Duodenal mucosa (tissue), 2 donors: ENCODE measurements around the gene POGLUT2.
A peak's percentile ranks its signal among the peaks of the same experiment; 100 is the strongest.

ENCODE experiments used
- H3K27ac ChIP-seq: one replicate; pipeline ENCODE4 v1.7.0; 2013; ENCODE audit warnings: low read depth, low read length
- H3K27me3 ChIP-seq, 2 donors: one replicate each; pipeline ENCODE4 v1.7.0; 2013; ENCODE audit warnings: low read length in 2 of 2, control low read depth in 1 of 2; ENCODE audit not compliant: insufficient read depth in 2 of 2, control insufficient read depth in 1 of 2
- H3K36me3 ChIP-seq, 2 donors: one replicate each; pipeline ENCODE4 v1.7.0; 2013; ENCODE audit warnings: low read length in 2 of 2, control low read depth in 1 of 2; ENCODE audit not compliant: insufficient read depth in 2 of 2, control insufficient read depth in 1 of 2
- H3K4me1 ChIP-seq, 2 donors: one replicate each; pipeline ENCODE4 v1.7.0; 2013; ENCODE audit warnings: low read length in 2 of 2, control low read depth in 1 of 2; ENCODE audit not compliant: insufficient read depth in 2 of 2, control insufficient read depth in 1 of 2
- H3K4me3 ChIP-seq, 2 donors: one replicate each; pipeline ENCODE4 v1.7.0; 2013; ENCODE audit warnings: low read length in 2 of 2, low read depth in 1 of 2
- H3K9ac ChIP-seq, 2 donors: one replicate each; pipeline ENCODE4 v1.7.0; 2013; ENCODE audit warnings: low read length in 2 of 2, low read depth in 1 of 2
- H3K9me3 ChIP-seq, 2 donors: one replicate each; pipeline ENCODE4 v1.7.0; 2013; ENCODE audit warnings: low read length in 2 of 2, control low read depth in 1 of 2; ENCODE audit not compliant: control insufficient read depth in 1 of 2

POGLUT2 gene

GRCh38 chr13:102798581-102799425 is at the start of gene POGLUT2, which contains the start of gene BIVM:
POGLUT2 (minus strand) TSS chr13:102798976; CDS start chr13:102798670, 306 bp downstream.
BIVM (plus strand) TSS chr13:102799119; CDS start chr13:102807268, 8,149 bp downstream.
- Histone ChIP-seq H3K27me3 (no peaks in the 10 kb centered on the region), H3K27ac (peak within 1 kb of the TSS; percentile 73), H3K9ac (peak within 1 kb of the TSS; percentile 59 to 73), H3K4me3 (peak within 1 kb of the TSS; percentile 87), H3K36me3 (no peaks in the 10 kb centered on the region), H3K9me3 (no peaks in the 10 kb centered on the region), H3K4me1 (peaks cover 0 to 8% of the 10 kb centered on the region in 2 donors)

GRCh38 chr13:102847272-102848234 is 48.8 kb upstream of the POGLUT2 start:
- peak overlapping the region; percentile 89 to 96 for H3K4me3 ChIP-seq
- H3K36me3 ChIP-seq: peaks cover 2 to 7% of the 10 kb centered on the region in 2 donors
- H3K27ac ChIP-seq: no peak overlapping the region
- no peaks in the 10 kb centered on the region for H3K9me3 ChIP-seq
- peak overlapping the region; percentile 87 to 93 for H3K9ac ChIP-seq
- no peaks in the 10 kb centered on the region for H3K27me3 ChIP-seq
- H3K4me1 ChIP-seq: peaks cover 6 to 18% of the 10 kb centered on the region in 2 donors

GRCh38 chr13:102846261-102847015 is 47.7 kb upstream of the POGLUT2 start:
- H3K4me1 ChIP-seq: peaks cover 6 to 18% of the 10 kb centered on the region in 2 donors
- peak overlapping the region; percentile 89 to 96 for H3K4me3 ChIP-seq
- peaks cover 0 to 5% of the 10 kb centered on the region in 2 donors for H3K36me3 ChIP-seq
- H3K27me3 ChIP-seq: no peaks in the 10 kb centered on the region
- peak overlapping the region; percentile 87 to 93 for H3K9ac ChIP-seq
- peak overlapping the region; percentile 96 for H3K27ac ChIP-seq
- no peaks in the 10 kb centered on the region for H3K9me3 ChIP-seq

GRCh38 chr13:102845630-102846260 is 47.0 kb upstream of the POGLUT2 start, which contains the start of gene ERCC5:
ERCC5 (plus strand) TSS chr13:102846032; CDS start chr13:102846267, 235 bp downstream.
- Histone ChIP-seq H3K4me1 (peaks cover 6 to 18% of the 10 kb centered on the region in 2 donors), H3K27ac (peak within 1 kb of the TSS; percentile 96), H3K9me3 (no peaks in the 10 kb centered on the region), H3K9ac (peak within 1 kb of the TSS; percentile 87 to 93), H3K27me3 (no peaks in the 10 kb centered on the region), H3K4me3 (peak within 1 kb of the TSS; percentile 89 to 96), H3K36me3 (peaks cover 0 to 5% of the 10 kb centered on the region in 2 donors)

- peaks cover 6 to 14% of the 10 kb centered on the region in 2 donors for H3K4me1 ChIP-seq
- H3K4me3 ChIP-seq: peak overlapping the region; percentile 89 to 96
- H3K36me3 ChIP-seq: peaks cover 0 to under 1% of the 10 kb centered on the region in 2 donors
- no peaks in the 10 kb centered on the region for H3K9me3 ChIP-seq
- H3K27me3 ChIP-seq: no peaks in the 10 kb centered on the region
- H3K27ac ChIP-seq: peak overlapping the region; percentile 96
- H3K9ac ChIP-seq: peak overlapping the region; percentile 87 to 93
Observed at GRCh38 chr13:102845289-102845629, 46.5 kb upstream of the POGLUT2 start.

GRCh38 chr13:102839462-102839861 is 40.7 kb upstream of the POGLUT2 start:
- no peak overlapping the region for H3K4me3 ChIP-seq
- no peaks in the 10 kb centered on the region for H3K9me3 ChIP-seq
- H3K4me1 ChIP-seq: no peaks in the 10 kb centered on the region
- peaks cover under 1 to 22% of the 10 kb centered on the region in 2 donors for H3K36me3 ChIP-seq
- no peaks in the 10 kb centered on the region for H3K27me3 ChIP-seq
- no peak overlapping the region for H3K27ac ChIP-seq
- H3K9ac ChIP-seq: no peak overlapping the region

GRCh38 chr13:102838982-102839381 is 40.2 kb upstream of the POGLUT2 start:
- Histone ChIP-seq H3K9me3 (no peaks in the 10 kb centered on the region), H3K27me3 (no peaks in the 10 kb centered on the region), H3K9ac (no peak overlapping the region), H3K27ac (no peak overlapping the region), H3K4me3 (no peak overlapping the region), H3K4me1 (no peaks in the 10 kb centered on the region), H3K36me3 (peaks cover 4 to 22% of the 10 kb centered on the region in 2 donors)

- Histone ChIP-seq H3K27ac (no peak overlapping the region), H3K27me3 (no peaks in the 10 kb centered on the region), H3K9me3 (no peaks in the 10 kb centered on the region), H3K4me3 (no peak overlapping the region), H3K36me3 (peaks cover 4 to 22% of the 10 kb centered on the region in 2 donors), H3K4me1 (no peaks in the 10 kb centered on the region), H3K9ac (no peak overlapping the region)
Observed at GRCh38 chr13:102838273-102838672, 39.5 kb upstream of the POGLUT2 start.

- no peak overlapping the region for H3K9ac ChIP-seq
Observed at GRCh38 chr13:102836471-102836870, 37.7 kb upstream of the POGLUT2 start.

More at GRCh38 chr13:102836471-102836870, 37.7 kb upstream of the POGLUT2 start:
- Histone ChIP-seq H3K36me3 (peaks cover 4 to 22% of the 10 kb centered on the region in 2 donors), H3K9me3 (no peaks in the 10 kb centered on the region), H3K27ac (no peak overlapping the region), H3K4me1 (no peaks in the 10 kb centered on the region), H3K4me3 (no peak overlapping the region), H3K27me3 (no peaks in the 10 kb centered on the region)
